Loucy (cell line): ENCODE measurements around the gene IDI2.

Source experiments
- H2AFZ ChIP-seq: fragments of 200-600 bp; sonication (generic); 2 replicates; pipeline ENCODE4 v1.6.0; 2016; ENCODE audit warnings: antibody characterized with exemption, mild to moderate bottlenecking, low read length, moderate library complexity
- H3F3A ChIP-seq: fragments of 200-600 bp; 2 replicates; pipeline ENCODE4 v1.6.0; 2016; ENCODE audit warnings: antibody characterized with exemption, low read depth, mild to moderate bottlenecking
- H3K27me3 ChIP-seq: fragments of 200-600 bp; sonication (generic); 2 replicates; pipeline ENCODE4 v1.6.1; 2014; ENCODE audit warnings: low read length, mild to moderate bottlenecking; ENCODE audit not compliant: insufficient read depth, poor library complexity, severe bottlenecking
- H3K36me3 ChIP-seq: fragments of 200-600 bp; sonication (generic); 2 replicates; pipeline ENCODE4 v1.6.1; 2016; ENCODE audit warnings: low read length; ENCODE audit not compliant: insufficient read depth
- H3K4me1 ChIP-seq: fragments of 200-600 bp; sonication (generic); 2 replicates; pipeline ENCODE4 v1.5.1; 2014; ENCODE audit warnings: low read length, mild to moderate bottlenecking; ENCODE audit not compliant: insufficient read depth, poor library complexity, severe bottlenecking
- H3K4me2 ChIP-seq: fragments of 200-600 bp; sonication (generic); 2 replicates; pipeline ENCODE4 v1.6.0; 2014; ENCODE audit warnings: antibody characterized with exemption, low read length, low read depth, mild to moderate bottlenecking; ENCODE audit not compliant: poor library complexity, severe bottlenecking
- H3K4me3 ChIP-seq: fragments of 200-600 bp; sonication (generic); 2 replicates; pipeline ENCODE4 v1.5.1; 2014; ENCODE audit warnings: low read length, mild to moderate bottlenecking, mixed read lengths; ENCODE audit not compliant: poor library complexity, severe bottlenecking
- H3K79me2 ChIP-seq: fragments of 200-600 bp; sonication (generic); 2 replicates; pipeline ENCODE4 v1.6.1; 2014; ENCODE audit warnings: low read length; ENCODE audit not compliant: insufficient read depth
- H3K9ac ChIP-seq: fragments of 200-600 bp; sonication (generic); 2 replicates; pipeline ENCODE4 v1.6.0; 2014; ENCODE audit warnings: mild to moderate bottlenecking, low read depth, low read length, moderate library complexity; ENCODE audit not compliant: poor library complexity, severe bottlenecking
- H3K9me2 ChIP-seq: fragments of 200-600 bp; sonication (generic); replicated peaks from 2 replicates; pipeline ENCODE4 v1.6.1; 2016; ENCODE audit warnings: low read depth, low read length, mixed read lengths
- H3K9me3 ChIP-seq: fragments of 200-600 bp; sonication (generic); 2 replicates; pipeline ENCODE4 v1.6.1; 2014; ENCODE audit warnings: mild to moderate bottlenecking, antibody characterized with exemption, low read length, low read depth; ENCODE audit not compliant: insufficient read depth
- H4K20me1 ChIP-seq: fragments of 200-600 bp; sonication (generic); 2 replicates; pipeline ENCODE4 v1.6.0; 2014; ENCODE audit warnings: antibody characterized with exemption, low read length, mild to moderate bottlenecking; ENCODE audit not compliant: insufficient read depth, poor library complexity, severe bottlenecking
- EZH2phosphoT487 ChIP-seq: fragments of 200-600 bp; IDR thresholded peaks from 2 replicates; pipeline ENCODE4 v1.6.1; 2018; ENCODE audit warnings: antibody characterized with exemption, mild to moderate bottlenecking, moderate library complexity, borderline replicate concordance
- TF ChIP-seq, protein P1 (sequence below): fragments of 200-600 bp; sonication (generic); conservative IDR thresholded peaks from 2 replicates; pipeline ENCODE4 v1.5.1; 2014; ENCODE audit warnings: mild to moderate bottlenecking, antibody characterized with exemption, low read length

Gene IDI2

DNA sequence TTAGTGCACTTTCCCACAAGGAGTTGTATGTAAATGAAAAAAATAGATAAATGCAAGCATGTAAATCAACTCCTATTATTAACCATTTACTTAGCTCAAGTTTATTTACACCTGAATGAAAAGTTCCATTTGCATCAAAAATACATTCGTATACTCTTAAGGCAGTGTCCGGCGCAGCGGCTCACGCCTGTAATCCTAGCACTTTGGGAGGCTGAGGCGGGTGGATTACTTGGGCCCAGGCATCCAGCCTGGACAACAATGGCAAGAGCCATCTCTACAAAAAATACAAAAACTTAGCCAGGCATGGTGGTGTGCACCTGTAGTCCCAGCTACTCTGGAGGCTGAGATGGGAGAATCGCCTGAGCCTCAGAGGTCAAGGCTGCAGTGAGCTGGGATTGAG lies 4.2 kb upstream of the IDI2 start:
- Histone ChIP-seq H3K9me3 (no peaks in the 10 kb centered on the region), H3K4me1 (no peaks in the 10 kb centered on the region), H4K20me1 (no peaks in the 10 kb centered on the region), H3K4me2 (no peak overlapping the region), H3K9me2 (no peaks in the 10 kb centered on the region), H3F3A (no peaks in the 10 kb centered on the region), H2AFZ (no peak overlapping the region), H3K36me3 (no peaks in the 10 kb centered on the region), H3K27me3 (no peaks in the 10 kb centered on the region), H3K79me2 (no peaks in the 10 kb centered on the region), H3K4me3 (no peak overlapping the region), H3K9ac (no peak overlapping the region)
- TF ChIP-seq EZH2phosphoT487 = no peak
- TF ChIP-seq, protein P1, sequence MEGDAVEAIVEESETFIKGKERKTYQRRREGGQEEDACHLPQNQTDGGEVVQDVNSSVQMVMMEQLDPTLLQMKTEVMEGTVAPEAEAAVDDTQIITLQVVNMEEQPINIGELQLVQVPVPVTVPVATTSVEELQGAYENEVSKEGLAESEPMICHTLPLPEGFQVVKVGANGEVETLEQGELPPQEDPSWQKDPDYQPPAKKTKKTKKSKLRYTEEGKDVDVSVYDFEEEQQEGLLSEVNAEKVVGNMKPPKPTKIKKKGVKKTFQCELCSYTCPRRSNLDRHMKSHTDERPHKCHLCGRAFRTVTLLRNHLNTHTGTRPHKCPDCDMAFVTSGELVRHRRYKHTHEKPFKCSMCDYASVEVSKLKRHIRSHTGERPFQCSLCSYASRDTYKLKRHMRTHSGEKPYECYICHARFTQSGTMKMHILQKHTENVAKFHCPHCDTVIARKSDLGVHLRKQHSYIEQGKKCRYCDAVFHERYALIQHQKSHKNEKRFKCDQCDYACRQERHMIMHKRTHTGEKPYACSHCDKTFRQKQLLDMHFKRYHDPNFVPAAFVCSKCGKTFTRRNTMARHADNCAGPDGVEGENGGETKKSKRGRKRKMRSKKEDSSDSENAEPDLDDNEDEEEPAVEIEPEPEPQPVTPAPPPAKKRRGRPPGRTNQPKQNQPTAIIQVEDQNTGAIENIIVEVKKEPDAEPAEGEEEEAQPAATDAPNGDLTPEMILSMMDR = no peak

DNA sequence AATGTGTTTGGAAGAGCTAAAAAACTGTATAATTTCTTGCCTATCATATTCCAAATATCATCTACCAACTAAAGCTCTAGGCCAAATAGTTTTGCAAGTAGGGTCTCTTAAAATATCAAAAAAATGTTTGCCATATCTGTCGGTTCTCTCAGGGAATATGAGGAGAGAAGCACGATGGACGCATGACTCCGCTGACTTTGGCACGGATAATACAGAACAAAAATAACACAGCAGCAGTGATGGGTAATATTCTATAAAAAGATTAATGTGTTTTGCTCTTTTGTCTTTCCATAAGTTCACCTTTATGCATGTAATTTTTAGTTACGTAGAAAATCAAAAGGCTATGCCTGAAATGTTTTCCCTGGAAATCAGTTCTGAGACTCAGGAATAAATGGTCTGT lies 919 bp upstream of the IDI2 start:
- H3K4me1 ChIP-seq = no peaks in the 10 kb centered on the region
- H3F3A ChIP-seq = no peaks in the 10 kb centered on the region
- H2AFZ ChIP-seq = no peak overlapping the region
- no peaks in the 10 kb centered on the region for H3K36me3 ChIP-seq
- no peak overlapping the region for H3K4me2 ChIP-seq
- H4K20me1 ChIP-seq = no peaks in the 10 kb centered on the region
- H3K9ac ChIP-seq = no peak overlapping the region
- H3K9me2 ChIP-seq = no peaks in the 10 kb centered on the region
- no peaks in the 10 kb centered on the region for H3K79me2 ChIP-seq
- H3K4me3 ChIP-seq = no peak overlapping the region
- TF ChIP-seq, protein P1 = no peak
- TF ChIP-seq EZH2phosphoT487 = no peak
- no peaks in the 10 kb centered on the region for H3K27me3 ChIP-seq
- no peaks in the 10 kb centered on the region for H3K9me3 ChIP-seq

- Histone ChIP-seq H3K36me3 (peaks cover 5% of the 10 kb centered on the region; the same call in 1 of the 2 replicates), H3F3A (no peaks in the 10 kb centered on the region), H4K20me1 (no peaks in the 10 kb centered on the region), H3K4me1 (no peaks in the 10 kb centered on the region), H2AFZ (no peak overlapping the region), H3K9me3 (no peaks in the 10 kb centered on the region), H3K9ac (no peak overlapping the region), H3K9me2 (no peaks in the 10 kb centered on the region), H3K27me3 (no peaks in the 10 kb centered on the region), H3K4me3 (no peak overlapping the region), H3K4me2 (no peak overlapping the region), H3K79me2 (no peaks in the 10 kb centered on the region)
- TF ChIP-seq, protein P1 = no peak
- no peak for TF ChIP-seq EZH2phosphoT487
Observed at GRCh38 chr10:1024103-1024502, 1.6 kb downstream of the IDI2 start.
